ENCODE results near the gene CSTPP1. TPM values are rescaled to one million over a fixed set of nuclear protein-coding genes. Genes with fewer than 3 reads are reported as not detected.

The CSTPP1 gene
- total RNA-seq, 4 donors from 2014 or later: 5.3 to 14.8 (median 13.4) TPM

DNA sequence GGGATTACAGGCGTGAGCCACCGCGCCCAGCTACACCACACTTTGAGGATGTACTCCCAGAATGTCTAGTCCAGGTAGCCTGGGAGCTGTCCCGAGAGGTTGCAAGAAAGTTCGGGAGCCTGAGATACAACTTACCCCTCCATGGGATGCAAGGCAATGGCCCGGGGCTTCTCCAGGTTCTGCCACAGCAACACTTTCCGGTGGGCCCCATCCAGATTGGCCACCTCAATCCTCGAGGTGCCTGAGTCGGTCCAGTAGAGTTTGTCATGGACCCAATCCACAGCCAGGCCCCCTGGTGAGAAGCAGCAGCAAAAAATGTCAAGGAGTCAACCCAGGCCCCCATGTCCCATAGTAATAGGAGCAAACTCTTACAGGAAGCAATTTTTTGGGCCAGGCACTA, 43.7 kb upstream of the CSTPP1 start:
- TF ChIP-seq, protein P1, sequence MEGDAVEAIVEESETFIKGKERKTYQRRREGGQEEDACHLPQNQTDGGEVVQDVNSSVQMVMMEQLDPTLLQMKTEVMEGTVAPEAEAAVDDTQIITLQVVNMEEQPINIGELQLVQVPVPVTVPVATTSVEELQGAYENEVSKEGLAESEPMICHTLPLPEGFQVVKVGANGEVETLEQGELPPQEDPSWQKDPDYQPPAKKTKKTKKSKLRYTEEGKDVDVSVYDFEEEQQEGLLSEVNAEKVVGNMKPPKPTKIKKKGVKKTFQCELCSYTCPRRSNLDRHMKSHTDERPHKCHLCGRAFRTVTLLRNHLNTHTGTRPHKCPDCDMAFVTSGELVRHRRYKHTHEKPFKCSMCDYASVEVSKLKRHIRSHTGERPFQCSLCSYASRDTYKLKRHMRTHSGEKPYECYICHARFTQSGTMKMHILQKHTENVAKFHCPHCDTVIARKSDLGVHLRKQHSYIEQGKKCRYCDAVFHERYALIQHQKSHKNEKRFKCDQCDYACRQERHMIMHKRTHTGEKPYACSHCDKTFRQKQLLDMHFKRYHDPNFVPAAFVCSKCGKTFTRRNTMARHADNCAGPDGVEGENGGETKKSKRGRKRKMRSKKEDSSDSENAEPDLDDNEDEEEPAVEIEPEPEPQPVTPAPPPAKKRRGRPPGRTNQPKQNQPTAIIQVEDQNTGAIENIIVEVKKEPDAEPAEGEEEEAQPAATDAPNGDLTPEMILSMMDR (IDR thresholded peaks at IDR 0.05; ENCODE audit: low read depth): no peak

DNA sequence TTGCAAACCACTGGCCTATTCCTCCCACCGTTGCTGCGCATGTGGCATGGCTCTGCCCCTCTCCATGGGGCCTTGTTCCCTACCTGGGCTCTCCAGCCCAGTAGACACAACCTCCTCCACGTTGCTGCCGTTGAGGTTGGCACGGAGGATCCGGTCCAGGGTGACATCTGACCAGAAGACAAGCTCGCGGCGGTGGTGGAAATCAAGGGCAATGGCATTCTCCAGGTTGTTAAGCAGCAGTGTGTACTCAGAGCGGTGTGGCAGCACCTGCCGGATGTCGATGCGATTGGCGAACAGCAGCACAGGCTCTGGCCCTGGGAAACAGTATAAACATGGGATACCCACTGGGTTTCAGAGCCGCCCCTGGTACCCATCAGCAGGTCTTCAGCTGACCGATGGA, 42.1 kb upstream of the CSTPP1 start:
- TF ChIP-seq, protein P1 (IDR thresholded peaks at IDR 0.05; ENCODE audit: low read depth): no peak

DNA sequence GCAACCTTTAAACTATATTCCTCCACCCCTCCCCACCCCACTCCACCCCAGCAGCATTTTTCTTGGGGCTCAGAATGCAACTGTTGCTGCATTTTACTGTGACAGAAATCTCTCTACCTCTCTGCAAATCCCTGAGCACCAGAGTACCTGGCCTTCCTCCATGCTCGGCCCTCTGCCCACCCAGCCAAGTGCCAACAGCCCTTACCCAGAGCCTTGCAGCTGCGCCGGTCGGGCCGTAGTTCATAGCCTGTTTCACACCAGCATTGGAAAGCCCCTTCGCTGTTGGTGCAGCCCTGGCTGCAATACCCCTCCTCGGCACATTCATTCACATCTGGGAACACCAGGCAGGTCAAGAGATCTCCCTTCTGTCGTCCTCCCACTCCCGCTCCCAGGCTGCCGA, 41.6 kb upstream of the CSTPP1 start:
- TF ChIP-seq, protein P1 (IDR thresholded peaks at IDR 0.05; ENCODE audit: low read depth): no peak

DNA sequence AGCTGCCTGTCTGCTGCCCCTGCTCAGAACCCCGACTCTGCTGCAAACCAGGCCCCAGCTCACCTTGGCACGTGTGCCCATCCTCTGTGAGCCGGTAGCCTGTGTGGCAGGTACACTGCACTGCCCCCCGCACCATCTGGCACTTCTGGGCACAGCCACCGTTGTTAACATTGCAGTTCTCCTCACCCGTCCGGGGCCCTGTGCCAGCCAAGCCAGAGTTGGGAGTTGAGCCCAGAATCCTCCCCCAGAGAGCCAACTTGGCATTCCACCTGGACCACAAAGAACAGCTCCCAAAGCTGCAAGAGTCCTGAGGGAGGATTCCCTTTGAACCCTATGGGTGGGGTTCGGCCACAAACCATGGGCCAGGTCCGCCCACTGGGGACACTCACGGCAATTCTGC, 40.7 kb upstream of the CSTPP1 start:
- TF ChIP-seq, protein P1 (IDR thresholded peaks at IDR 0.05; ENCODE audit: low read depth): no peak

DNA sequence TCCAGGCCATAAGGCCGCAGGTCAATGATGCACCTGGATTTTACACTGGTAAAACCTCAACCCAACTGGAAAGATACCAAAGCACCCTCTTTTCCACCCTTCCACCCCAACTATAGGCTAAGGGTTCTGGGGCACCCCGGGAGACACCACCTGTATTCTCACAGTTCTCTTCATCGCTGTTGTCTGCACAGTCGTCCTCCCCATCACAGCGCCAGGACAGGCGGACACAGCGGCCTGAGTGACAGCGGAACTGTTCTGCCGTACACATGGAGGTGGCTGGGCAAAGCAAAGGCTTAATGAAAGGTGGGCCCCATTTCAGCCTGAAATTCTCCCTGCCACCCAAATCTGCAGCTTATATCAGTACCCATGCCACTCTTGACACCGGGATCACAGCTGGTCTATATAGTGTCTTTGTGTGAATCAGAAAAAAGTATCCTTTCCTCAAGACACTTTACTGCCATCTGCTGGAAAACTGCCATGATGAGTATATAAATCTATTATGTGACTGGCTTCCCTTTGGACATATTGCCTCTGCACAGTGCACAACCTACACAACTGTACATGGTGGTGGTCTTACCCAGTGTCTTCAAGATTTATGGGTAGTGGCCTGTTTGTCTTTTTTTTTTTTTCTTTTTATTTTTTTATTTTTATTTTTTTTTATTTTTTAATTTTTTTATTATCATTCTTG, 39.7 kb upstream of the CSTPP1 start:
- TF ChIP-seq, protein P1 (IDR thresholded peaks at IDR 0.05; ENCODE audit: low read depth): no peak

DNA sequence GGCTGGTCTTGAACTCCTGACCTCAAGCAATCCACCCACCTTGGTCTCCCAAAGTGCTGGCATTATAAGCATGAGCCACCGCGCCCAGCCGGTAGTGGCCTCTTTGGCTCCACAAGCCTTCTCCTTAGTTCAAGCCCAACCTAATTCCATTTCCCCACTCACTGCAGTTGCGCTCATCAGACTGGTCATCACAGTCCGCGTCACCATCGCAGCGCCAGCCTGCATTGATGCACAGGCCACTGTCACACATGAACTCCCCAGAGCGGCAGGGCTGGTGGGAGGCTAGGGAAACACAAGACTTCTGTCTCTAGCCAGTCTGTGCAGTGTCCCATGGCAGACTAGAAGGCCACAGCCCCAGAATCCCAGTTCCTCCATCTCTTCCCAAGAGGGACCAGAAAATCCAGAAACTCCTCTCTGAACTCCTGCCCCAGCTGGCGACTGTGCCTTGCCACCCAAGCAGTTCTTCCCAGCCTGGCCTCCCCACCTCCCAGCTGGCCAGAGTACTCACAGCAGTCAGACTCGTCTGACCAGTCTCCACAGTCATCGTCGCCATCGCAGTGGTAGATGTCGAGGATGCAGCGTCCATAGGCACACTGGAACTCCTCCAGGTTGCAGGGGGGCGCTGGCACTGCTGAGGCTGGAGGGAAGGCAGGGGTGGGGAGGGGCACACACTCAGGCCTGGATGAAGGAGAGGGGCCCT, 38.0 kb upstream of the CSTPP1 start:
- TF ChIP-seq, protein P1 (IDR thresholded peaks at IDR 0.05; ENCODE audit: low read depth): no peak

DNA sequence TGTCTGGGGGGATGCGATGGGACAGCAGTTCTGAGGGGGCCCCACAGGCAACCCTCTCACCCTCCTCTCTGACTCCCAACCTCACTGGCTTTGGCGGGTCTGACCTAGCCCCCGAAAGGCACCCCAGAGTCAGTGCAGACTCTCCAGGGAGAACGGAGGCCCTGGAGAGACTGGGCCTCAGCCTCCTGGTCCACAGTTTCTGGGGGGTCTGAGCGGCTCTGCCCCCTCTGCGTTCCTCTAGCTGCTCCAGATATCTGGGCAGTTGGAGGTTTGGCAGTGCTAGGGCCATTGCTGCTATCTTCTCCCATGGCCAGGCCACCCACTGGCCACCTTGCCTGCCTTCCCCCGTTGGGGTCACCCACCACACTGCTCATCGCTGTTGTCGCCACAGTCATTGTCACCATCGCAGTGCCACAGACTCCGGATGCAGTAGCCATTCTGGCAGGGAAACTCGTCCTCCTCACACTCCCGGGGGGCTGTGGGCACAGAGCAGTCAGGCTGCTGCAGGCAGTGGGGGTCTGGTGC, 37.0 kb upstream of the CSTPP1 start:
- TF ChIP-seq, protein P1 (IDR thresholded peaks at IDR 0.05; ENCODE audit: low read depth): no peak
